ENCODE data around the gene PRKCZ. TPM values are rescaled to one million over a fixed set of nuclear protein-coding genes. Genes with fewer than 3 reads are reported as not detected.
"Not testable (repeated sequence)": the region's sequence is repeated elsewhere in the genome, so short reads cannot be mapped to it uniquely, and the experiment has no call there.

PRKCZ gene
- total RNA-seq, 1 donor from 2014 or later = 33.4 TPM

- Histone ChIP-seq H3K9ac (no peak overlapping the region), H3K4me2 (peak overlapping the region; percentile 57), H3K27ac (peak overlapping the region; percentile 46), H2AFZ (replicated peaks) (peak overlapping the region; percentile 17), H3K36me3 (no peaks in the 10 kb centered on the region), H3K79me2 (ENCODE audit: low read depth) (no peaks in the 10 kb centered on the region), H3K4me3 (no peak overlapping the region), H4K20me1 (ENCODE audit: low read depth) (peaks cover 59% of the 10 kb centered on the region), H3K27me3 (no peaks in the 10 kb centered on the region), H3K4me1 (peaks cover 24% of the 10 kb centered on the region), H3K9me3 (ENCODE audit: low read depth) (no peaks in the 10 kb centered on the region), H3F3A (ENCODE audit: low read depth) (peaks cover 11% of the 10 kb centered on the region)
- DNase-seq (ENCODE audit: low spot score) = peak; percentile 74
- Mint-ChIP-seq H3K4me1 (peaks cover 32% of the 10 kb centered on the region), H3K27ac (peak overlapping the region; percentile 27), H3K4me3 (peak overlapping the region; percentile 54), H3K9me3 (no peaks in the 10 kb centered on the region), H3K36me3 (no peaks in the 10 kb centered on the region), H3K27me3 (ENCODE audit: insufficient read depth, low read depth) (peaks cover 2% of the 10 kb centered on the region)
- TF ChIP-seq EZH2phosphoT487 (IDR thresholded peaks at IDR 0.05) (no peak), EZH2 (IDR thresholded peaks at IDR 0.05) (no peak), CTCF (IDR thresholded peaks at IDR 0.05) (peak; percentile 73)
These were observed 41.7 kb downstream of the PRKCZ start for GRCh38 chr1:2091611-2092604.

- H3K4me3 ChIP-seq = no peak overlapping the region
- H3K4me1 ChIP-seq = peaks cover 19% of the 10 kb centered on the region
- H3K36me3 Mint-ChIP-seq = peaks cover 4% of the 10 kb centered on the region
- H3K9me3 ChIP-seq (ENCODE audit: low read depth) = no peaks in the 10 kb centered on the region
- peaks cover 11% of the 10 kb centered on the region for H3F3A ChIP-seq (ENCODE audit: low read depth)
- no peak for DNase-seq (ENCODE audit: low spot score)
- peaks cover 4% of the 10 kb centered on the region for H3K9me3 Mint-ChIP-seq
- no peak overlapping the region for H3K4me2 ChIP-seq
- no peak for TF ChIP-seq EZH2phosphoT487 (IDR thresholded peaks at IDR 0.05)
- TF ChIP-seq CTCF (IDR thresholded peaks at IDR 0.05) = no peak
- TF ChIP-seq EZH2 (IDR thresholded peaks at IDR 0.05) = no peak
- no peak overlapping the region for H3K27ac Mint-ChIP-seq
- H4K20me1 ChIP-seq (ENCODE audit: low read depth) = peaks cover 49% of the 10 kb centered on the region
- H2AFZ ChIP-seq (replicated peaks) = no peak overlapping the region
- H3K27me3 ChIP-seq = no peaks in the 10 kb centered on the region
- no peaks in the 10 kb centered on the region for H3K79me2 ChIP-seq (ENCODE audit: low read depth)
- no peak overlapping the region for H3K9ac ChIP-seq
- peaks cover 27% of the 10 kb centered on the region for H3K4me1 Mint-ChIP-seq
- no peak overlapping the region for H3K4me3 Mint-ChIP-seq
- H3K36me3 ChIP-seq = no peaks in the 10 kb centered on the region
- H3K27me3 Mint-ChIP-seq (ENCODE audit: insufficient read depth, low read depth) = peaks cover 6% of the 10 kb centered on the region
- no peak overlapping the region for H3K27ac ChIP-seq
These were observed 42.8 kb downstream of the PRKCZ start for GRCh38 chr1:2093055-2093454.

- H3F3A ChIP-seq (ENCODE audit: low read depth) = peaks cover 14% of the 10 kb centered on the region
- peaks cover 51% of the 10 kb centered on the region for H4K20me1 ChIP-seq (ENCODE audit: low read depth)
- no peaks in the 10 kb centered on the region for H3K79me2 ChIP-seq (ENCODE audit: low read depth)
- Mint-ChIP-seq H3K4me1 (peaks cover 21% of the 10 kb centered on the region), H3K4me3 (no peak overlapping the region), H3K9me3 (peaks cover 5% of the 10 kb centered on the region), H3K27ac (no peak overlapping the region), H3K27me3 (ENCODE audit: insufficient read depth, low read depth) (peaks cover 6% of the 10 kb centered on the region), H3K36me3 (peaks cover 4% of the 10 kb centered on the region)
- H3K4me2 ChIP-seq = no peak overlapping the region
- H2AFZ ChIP-seq (replicated peaks) = no peak overlapping the region
- H3K4me3 ChIP-seq = no peak overlapping the region
- H3K9ac ChIP-seq = no peak overlapping the region
- no peak overlapping the region for H3K27ac ChIP-seq
- no peaks in the 10 kb centered on the region for H3K36me3 ChIP-seq
- no peak for DNase-seq (ENCODE audit: low spot score)
- H3K4me1 ChIP-seq = peaks cover 13% of the 10 kb centered on the region
- H3K27me3 ChIP-seq = no peaks in the 10 kb centered on the region
- TF ChIP-seq CTCF (IDR thresholded peaks at IDR 0.05) (no peak), EZH2phosphoT487 (IDR thresholded peaks at IDR 0.05) (no peak), EZH2 (IDR thresholded peaks at IDR 0.05) (no peak)
- H3K9me3 ChIP-seq (ENCODE audit: low read depth) = no peaks in the 10 kb centered on the region
These were observed 43.4 kb downstream of the PRKCZ start for GRCh38 chr1:2093636-2094035.

- H4K20me1 ChIP-seq (ENCODE audit: low read depth) = peaks cover 44% of the 10 kb centered on the region
- H3K4me3 ChIP-seq; H3K9ac ChIP-seq; H2AFZ ChIP-seq (replicated peaks); H3K27ac Mint-ChIP-seq; H3K36me3 ChIP-seq; H3K79me2 ChIP-seq (ENCODE audit: low read depth); H3K27me3 ChIP-seq; H3K4me2 ChIP-seq; DNase-seq (ENCODE audit: low spot score); H3K27me3 Mint-ChIP-seq (ENCODE audit: insufficient read depth, low read depth); H3K4me3 Mint-ChIP-seq; H3K27ac ChIP-seq; H3K36me3 Mint-ChIP-seq; H3K9me3 Mint-ChIP-seq; H3K9me3 ChIP-seq (ENCODE audit: low read depth): not testable (repeated sequence)
- peaks cover 13% of the 10 kb centered on the region for H3K4me1 Mint-ChIP-seq
- peaks cover 12% of the 10 kb centered on the region for H3K4me1 ChIP-seq
- peaks cover 14% of the 10 kb centered on the region for H3F3A ChIP-seq (ENCODE audit: low read depth)
These were observed 44.3 kb downstream of the PRKCZ start for GRCh38 chr1:2094269-2095158.

Measured in neural progenitor cell (in vitro differentiated cells).